ENCODE results near the gene CACNB2.
"Not testable (repeated sequence)": the region's sequence is repeated elsewhere in the genome, so short reads cannot be mapped to it uniquely, and the experiment has no call there.

CACNB2 gene

DNA sequence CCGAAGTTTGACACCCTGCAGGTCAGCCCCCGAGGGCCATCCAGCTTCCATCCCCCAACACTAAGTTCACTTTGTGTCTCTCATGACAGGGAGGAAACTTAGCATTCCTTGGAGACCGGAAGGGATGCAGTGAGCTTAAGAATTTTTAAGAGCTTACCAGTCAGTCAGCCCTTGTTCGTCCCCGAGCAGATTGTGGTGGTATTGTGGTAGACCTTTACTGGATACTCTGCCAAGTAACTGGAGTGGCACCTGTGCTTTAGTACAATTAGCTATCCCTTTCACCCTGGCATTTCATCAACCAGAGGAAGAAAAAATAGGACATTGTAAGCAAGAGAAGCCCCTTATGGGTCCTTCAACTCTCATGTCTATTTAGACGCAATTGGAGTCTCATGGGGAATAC lies 436.4 kb downstream of the CACNB2 start:
- DNase-seq = no peak
- Histone ChIP-seq H3K36me3 (ENCODE audit: control insufficient read depth, insufficient read depth, low read length) (peaks cover 18% of the 10 kb centered on the region), H3K9me3 (ENCODE audit: control insufficient read depth, low read length) (no peaks in the 10 kb centered on the region), H3K4me3 (ENCODE audit: insufficient read depth, low read depth, low read length, poor library complexity, severe bottlenecking) (no peak overlapping the region), H3K4me1 (ENCODE audit: control insufficient read depth, insufficient read depth, low read length, poor library complexity, severe bottlenecking) (no peaks in the 10 kb centered on the region), H3K27me3 (replicated peaks; ENCODE audit: control insufficient read depth, insufficient read depth, low read length, poor library complexity, severe bottlenecking) (no peaks in the 10 kb centered on the region), H3K27ac (ENCODE audit: insufficient read depth, low read length, poor library complexity, severe bottlenecking) (no peak overlapping the region)

DNA sequence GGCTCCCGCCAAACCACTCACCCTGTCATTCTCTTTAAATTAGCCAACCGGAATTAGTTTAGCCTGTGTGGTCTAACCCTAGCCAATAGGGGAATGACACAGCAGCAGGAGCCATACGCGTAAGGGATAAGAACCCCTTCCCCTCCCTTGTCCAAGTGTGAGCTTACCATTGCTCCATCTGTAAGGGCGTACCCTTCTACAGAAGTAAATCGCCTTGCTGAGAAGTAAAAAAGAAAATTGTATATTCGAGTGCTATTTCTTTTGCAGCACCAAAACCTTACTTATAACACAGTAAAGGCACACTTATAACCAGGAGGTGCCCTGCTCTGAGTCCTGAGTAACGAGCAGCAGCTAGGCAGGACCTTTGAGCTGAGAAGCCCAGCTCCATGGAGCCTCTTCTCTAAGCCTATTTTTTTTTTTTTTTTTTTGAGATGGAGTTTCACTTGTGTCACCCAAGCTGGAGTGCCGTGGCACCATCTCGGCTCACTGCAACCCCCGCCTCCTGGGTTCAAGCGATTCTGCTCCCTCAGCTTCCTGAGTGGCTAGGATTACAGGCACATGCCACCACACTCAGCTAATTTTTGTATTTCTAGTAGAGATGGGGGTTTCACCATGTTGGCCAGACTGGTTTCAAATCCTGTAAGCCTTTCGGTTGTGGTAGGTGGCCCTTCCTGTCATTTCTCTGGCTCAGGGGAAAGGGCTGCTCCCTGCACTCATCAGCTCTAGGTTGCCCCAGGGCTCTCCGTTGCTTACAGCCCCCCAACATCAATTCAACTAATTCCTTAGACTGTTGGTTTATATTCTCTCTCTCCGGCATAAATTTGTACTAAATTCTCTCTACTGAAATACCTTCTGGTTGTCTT lies 437.8 kb downstream of the CACNB2 start:
- H3K27me3 ChIP-seq (replicated peaks; ENCODE audit: control insufficient read depth, insufficient read depth, low read length, poor library complexity, severe bottlenecking) = no peaks in the 10 kb centered on the region
- H3K36me3 ChIP-seq (ENCODE audit: control insufficient read depth, insufficient read depth, low read length) = peaks cover 28% of the 10 kb centered on the region
- no peak overlapping the region for H3K4me3 ChIP-seq (ENCODE audit: insufficient read depth, low read depth, low read length, poor library complexity, severe bottlenecking)
- no peak overlapping the region for H3K27ac ChIP-seq (ENCODE audit: insufficient read depth, low read length, poor library complexity, severe bottlenecking)
- H3K9me3 ChIP-seq (ENCODE audit: control insufficient read depth, low read length) = no peaks in the 10 kb centered on the region
- DNase-seq = no peak
- no peaks in the 10 kb centered on the region for H3K4me1 ChIP-seq (ENCODE audit: control insufficient read depth, insufficient read depth, low read length, poor library complexity, severe bottlenecking)

DNA sequence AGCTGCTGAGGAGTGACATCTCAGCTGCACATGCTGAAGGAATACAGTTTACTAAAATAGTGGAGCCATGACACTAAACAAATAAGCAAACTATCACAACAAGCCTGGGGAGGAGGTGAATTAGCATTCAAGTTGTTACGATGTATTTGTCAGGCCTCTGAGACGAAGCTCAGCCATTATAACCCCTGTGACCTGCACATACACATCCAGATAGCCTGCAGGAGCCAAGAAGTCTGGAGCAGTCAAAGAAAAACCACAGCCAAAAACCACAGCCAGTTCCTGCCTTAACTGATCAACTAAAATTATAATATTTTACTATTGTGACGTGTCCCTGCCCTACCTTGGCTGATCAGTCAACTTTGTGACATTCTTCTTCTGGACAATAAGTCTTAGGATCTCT lies 442.6 kb downstream of the CACNB2 start:
- no peaks in the 10 kb centered on the region for H3K4me1 ChIP-seq (ENCODE audit: control insufficient read depth, insufficient read depth, low read length, poor library complexity, severe bottlenecking)
- no peak overlapping the region for H3K4me3 ChIP-seq (ENCODE audit: insufficient read depth, low read depth, low read length, poor library complexity, severe bottlenecking)
- no peak overlapping the region for H3K27ac ChIP-seq (ENCODE audit: insufficient read depth, low read length, poor library complexity, severe bottlenecking)
- peaks cover 28% of the 10 kb centered on the region for H3K36me3 ChIP-seq (ENCODE audit: control insufficient read depth, insufficient read depth, low read length)
- no peaks in the 10 kb centered on the region for H3K27me3 ChIP-seq (replicated peaks; ENCODE audit: control insufficient read depth, insufficient read depth, low read length, poor library complexity, severe bottlenecking)
- H3K9me3 ChIP-seq (ENCODE audit: control insufficient read depth, low read length) = no peaks in the 10 kb centered on the region
- no peak for DNase-seq

DNA sequence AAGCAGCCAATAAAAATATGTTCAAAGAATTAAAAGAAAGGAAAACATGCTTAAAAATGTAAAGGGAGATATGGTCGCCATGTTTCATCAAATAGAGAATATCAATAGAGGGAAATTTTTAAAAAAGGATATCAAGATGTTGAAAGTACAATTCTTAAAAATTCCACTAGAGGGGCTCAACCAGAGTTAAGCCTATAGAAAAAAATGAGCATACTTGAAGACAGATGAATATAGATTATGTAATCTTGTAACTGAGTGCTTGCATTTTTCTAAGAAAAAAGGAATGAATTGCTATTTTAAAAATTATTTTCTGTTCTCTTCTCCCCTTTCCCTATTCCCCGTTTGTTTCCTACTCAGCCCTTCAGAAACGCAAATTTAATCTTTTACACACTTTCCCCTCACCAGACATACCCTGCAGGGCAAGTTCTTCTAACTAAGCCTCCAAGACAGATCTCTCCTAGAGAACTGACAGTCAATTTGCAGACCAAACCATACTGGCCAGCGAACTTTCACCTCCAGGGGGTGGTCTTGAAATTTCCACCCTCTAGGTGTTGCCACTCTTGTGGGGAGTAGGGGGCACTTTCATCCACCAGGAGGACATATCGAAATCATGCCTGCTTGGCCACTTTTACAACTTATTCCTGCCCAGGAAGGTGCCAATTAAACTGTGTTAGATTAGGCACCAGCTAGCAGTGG lies 443.5 kb downstream of the CACNB2 start:
- Histone ChIP-seq H3K9me3 (ENCODE audit: control insufficient read depth, low read length) (no peaks in the 10 kb centered on the region), H3K4me3 (ENCODE audit: insufficient read depth, low read depth, low read length, poor library complexity, severe bottlenecking) (no peak overlapping the region), H3K27ac (ENCODE audit: insufficient read depth, low read length, poor library complexity, severe bottlenecking) (no peak overlapping the region), H3K4me1 (ENCODE audit: control insufficient read depth, insufficient read depth, low read length, poor library complexity, severe bottlenecking) (no peaks in the 10 kb centered on the region), H3K27me3 (replicated peaks; ENCODE audit: control insufficient read depth, insufficient read depth, low read length, poor library complexity, severe bottlenecking) (no peaks in the 10 kb centered on the region), H3K36me3 (ENCODE audit: control insufficient read depth, insufficient read depth, low read length) (peaks cover 28% of the 10 kb centered on the region)
- DNase-seq = no peak

DNA sequence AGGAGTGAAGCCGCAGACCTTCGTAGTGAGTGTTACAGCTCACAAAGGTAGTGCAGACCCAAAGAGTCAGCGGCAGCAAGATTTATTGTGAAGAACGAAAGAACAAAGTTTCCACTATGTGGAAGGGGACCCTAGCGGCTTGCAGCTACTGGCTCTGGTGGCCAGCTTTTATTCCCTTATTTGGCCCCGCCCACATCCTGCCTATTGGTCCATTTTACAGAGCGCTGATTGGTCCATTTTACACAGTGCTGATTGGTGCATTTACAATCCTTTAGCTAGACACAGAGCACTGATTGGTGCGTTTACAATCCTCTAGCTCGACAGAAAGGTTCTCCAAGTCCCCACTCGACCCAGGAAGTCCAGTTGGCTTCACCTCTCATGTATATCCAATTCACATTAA lies 446.4 kb downstream of the CACNB2 start:
- not testable (repeated sequence) for H3K4me3 ChIP-seq (ENCODE audit: insufficient read depth, low read depth, low read length, poor library complexity, severe bottlenecking); DNase-seq; H3K9me3 ChIP-seq (ENCODE audit: control insufficient read depth, low read length); H3K27me3 ChIP-seq (replicated peaks; ENCODE audit: control insufficient read depth, insufficient read depth, low read length, poor library complexity, severe bottlenecking); H3K4me1 ChIP-seq (ENCODE audit: control insufficient read depth, insufficient read depth, low read length, poor library complexity, severe bottlenecking); H3K27ac ChIP-seq (ENCODE audit: insufficient read depth, low read length, poor library complexity, severe bottlenecking)
- H3K36me3 ChIP-seq (ENCODE audit: control insufficient read depth, insufficient read depth, low read length) = peaks cover 11% of the 10 kb centered on the region

DNA sequence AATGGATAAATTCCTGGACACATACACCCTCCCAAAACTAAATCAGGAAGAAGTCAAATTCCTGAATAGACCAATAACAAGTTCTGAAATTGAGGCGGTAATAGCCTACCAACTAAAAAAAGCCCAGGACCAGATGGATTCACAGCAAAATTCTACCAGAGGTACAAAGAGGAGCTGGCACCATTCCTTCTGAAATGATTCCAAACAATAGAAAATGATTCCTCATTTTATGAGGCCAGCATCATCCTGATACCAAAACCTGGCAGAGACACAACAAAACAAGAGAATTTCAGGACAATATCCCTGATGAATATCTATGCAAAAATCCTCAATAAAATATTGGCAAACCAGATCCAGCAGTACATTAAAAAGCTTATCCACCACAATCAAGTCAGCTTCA lies 450.9 kb downstream of the CACNB2 start:
- not testable (repeated sequence) for H3K27me3 ChIP-seq (replicated peaks; ENCODE audit: control insufficient read depth, insufficient read depth, low read length, poor library complexity, severe bottlenecking); H3K36me3 ChIP-seq (ENCODE audit: control insufficient read depth, insufficient read depth, low read length); H3K27ac ChIP-seq (ENCODE audit: insufficient read depth, low read length, poor library complexity, severe bottlenecking); H3K4me3 ChIP-seq (ENCODE audit: insufficient read depth, low read depth, low read length, poor library complexity, severe bottlenecking); H3K9me3 ChIP-seq (ENCODE audit: control insufficient read depth, low read length); H3K4me1 ChIP-seq (ENCODE audit: control insufficient read depth, insufficient read depth, low read length, poor library complexity, severe bottlenecking); DNase-seq
